Rectal smooth muscle tissue (tissue), 1 donor: ENCODE results near the gene BTNL3.
"Not testable (repeated sequence)": the region's sequence is repeated elsewhere in the genome, so short reads cannot be mapped to it uniquely, and the experiment has no call there.

ENCODE experiments used
- H3K27ac ChIP-seq: one replicate; pipeline ENCODE4 v1.7.0; 2013; ENCODE audit warnings: low read depth, low read length, inconsistent platforms
- H3K27me3 ChIP-seq: one replicate; pipeline ENCODE4 v1.7.0; 2013; ENCODE audit warnings: low read length; ENCODE audit not compliant: control insufficient read depth, insufficient read depth
- H3K36me3 ChIP-seq: one replicate; pipeline ENCODE4 v1.7.0; 2013; ENCODE audit warnings: low read length; ENCODE audit not compliant: control insufficient read depth, insufficient read depth
- H3K4me1 ChIP-seq: one replicate; pipeline ENCODE4 v1.7.0; 2013; ENCODE audit warnings: low read length; ENCODE audit not compliant: control insufficient read depth, insufficient read depth
- H3K4me3 ChIP-seq: one replicate; pipeline ENCODE4 v1.7.0; 2013; ENCODE audit warnings: low read length
- H3K9ac ChIP-seq: one replicate; pipeline ENCODE4 v1.7.0; 2013; ENCODE audit warnings: low read length

Gene BTNL3

GRCh38 chr5:181043285-181044092 is 54.8 kb downstream of the BTNL3 start:
- H3K4me1 ChIP-seq: no peaks in the 10 kb centered on the region
- no peak overlapping the region for H3K27ac ChIP-seq
- H3K9ac ChIP-seq: no peak overlapping the region
- H3K4me3 ChIP-seq: no peak overlapping the region
- peaks cover 4% of the 10 kb centered on the region for H3K27me3 ChIP-seq
- H3K36me3 ChIP-seq: no peaks in the 10 kb centered on the region

GRCh38 chr5:181044093-181044599 is 55.5 kb downstream of the BTNL3 start:
- Histone ChIP-seq H3K36me3 (no peaks in the 10 kb centered on the region), H3K4me3 (no peak overlapping the region), H3K9ac (no peak overlapping the region), H3K27me3 (peaks cover 4% of the 10 kb centered on the region), H3K4me1 (no peaks in the 10 kb centered on the region), H3K27ac (no peak overlapping the region)

GRCh38 chr5:181044662-181045305 is 56.1 kb downstream of the BTNL3 start:
- H3K27ac ChIP-seq: no peak overlapping the region
- peaks cover 10% of the 10 kb centered on the region for H3K27me3 ChIP-seq
- no peaks in the 10 kb centered on the region for H3K36me3 ChIP-seq
- H3K4me3 ChIP-seq: no peak overlapping the region
- no peaks in the 10 kb centered on the region for H3K4me1 ChIP-seq
- H3K9ac ChIP-seq: no peak overlapping the region

GRCh38 chr5:181045316-181045715 is 56.7 kb downstream of the BTNL3 start:
- Histone ChIP-seq H3K27me3 (peaks cover 14% of the 10 kb centered on the region), H3K4me3 (no peak overlapping the region), H3K36me3 (no peaks in the 10 kb centered on the region), H3K4me1 (no peaks in the 10 kb centered on the region), H3K9ac (no peak overlapping the region), H3K27ac (no peak overlapping the region)

GRCh38 chr5:181045857-181046256 is 57.2 kb downstream of the BTNL3 start:
- H3K4me3 ChIP-seq, H3K36me3 ChIP-seq, H3K9ac ChIP-seq, H3K27ac ChIP-seq, H3K4me1 ChIP-seq: not testable (repeated sequence)
- H3K27me3 ChIP-seq: peaks cover 14% of the 10 kb centered on the region

- H3K36me3 ChIP-seq: no peaks in the 10 kb centered on the region
- H3K27me3 ChIP-seq: peaks cover 14% of the 10 kb centered on the region
- H3K27ac ChIP-seq: no peak overlapping the region
Measured at GRCh38 chr5:181047288-181047687, 58.6 kb downstream of the BTNL3 start.

GRCh38 chr5:181047921-181048320 is 59.3 kb downstream of the BTNL3 start:
- no peaks in the 10 kb centered on the region for H3K4me1 ChIP-seq
- H3K4me3 ChIP-seq: no peak overlapping the region
- no peak overlapping the region for H3K27ac ChIP-seq
- peaks cover 17% of the 10 kb centered on the region for H3K27me3 ChIP-seq
- no peak overlapping the region for H3K9ac ChIP-seq
- H3K36me3 ChIP-seq: no peaks in the 10 kb centered on the region

More at GRCh38 chr5:181047288-181047687, 58.6 kb downstream of the BTNL3 start:
- H3K4me1 ChIP-seq: no peaks in the 10 kb centered on the region
- H3K4me3 ChIP-seq: no peak overlapping the region
- no peak overlapping the region for H3K9ac ChIP-seq

- Histone ChIP-seq H3K9ac (no peak overlapping the region), H3K27ac (no peak overlapping the region), H3K4me1 (no peaks in the 10 kb centered on the region), H3K36me3 (no peaks in the 10 kb centered on the region), H3K27me3 (peaks cover 33% of the 10 kb centered on the region), H3K4me3 (no peak overlapping the region)
Measured at GRCh38 chr5:181050016-181050415, 61.4 kb downstream of the BTNL3 start.

GRCh38 chr5:181051841-181052671 is 63.4 kb downstream of the BTNL3 start:
- no peak overlapping the region for H3K27ac ChIP-seq
- H3K27me3 ChIP-seq: peaks cover 39% of the 10 kb centered on the region
- H3K9ac ChIP-seq: no peak overlapping the region
- H3K36me3 ChIP-seq: no peaks in the 10 kb centered on the region
- no peaks in the 10 kb centered on the region for H3K4me1 ChIP-seq
- peak overlapping the region; percentile 44 for H3K4me3 ChIP-seq

GRCh38 chr5:181052672-181053487 is 64.2 kb downstream of the BTNL3 start:
- H3K27ac ChIP-seq: no peak overlapping the region
- H3K4me3 ChIP-seq: peak overlapping the region; percentile 53
- peaks cover 37% of the 10 kb centered on the region for H3K27me3 ChIP-seq
- no peaks in the 10 kb centered on the region for H3K36me3 ChIP-seq
- no peak overlapping the region for H3K9ac ChIP-seq
- H3K4me1 ChIP-seq: no peaks in the 10 kb centered on the region

GRCh38 chr5:181053488-181054121 is 65.0 kb downstream of the BTNL3 start:
- Histone ChIP-seq H3K36me3 (no peaks in the 10 kb centered on the region), H3K27ac (no peak overlapping the region), H3K27me3 (peaks cover 40% of the 10 kb centered on the region), H3K9ac (no peak overlapping the region), H3K4me3 (peak overlapping the region; percentile 53), H3K4me1 (no peaks in the 10 kb centered on the region)
